DOHH2 (cell line): Measurements from ENCODE around the gene PLXNA3.

Experiments used
- H3F3A ChIP-seq: fragments of 200-600 bp; sonication (generic), shearing (Covaris generic); 2 replicates; pipeline ENCODE4 v1.6.0; 2016; ENCODE audit warnings: antibody characterized with exemption, mild to moderate bottlenecking; ENCODE audit not compliant: control insufficient read depth, insufficient read depth
- H3K27ac ChIP-seq: fragments of 200-600 bp; sonication (generic); 2 replicates; pipeline ENCODE4 v1.5.1; 2014; ENCODE audit warnings: low read depth, mild to moderate bottlenecking, low read length, moderate library complexity
- H3K27me3 ChIP-seq: fragments of 200-600 bp; sonication (generic); 2 replicates; pipeline ENCODE4 v1.6.1; 2014; ENCODE audit warnings: mild to moderate bottlenecking, low read length, mixed read lengths; ENCODE audit not compliant: control insufficient read depth
- H3K36me3 ChIP-seq: fragments of 200-600 bp; sonication (generic); 2 replicates; pipeline ENCODE4 v1.6.1; 2014; ENCODE audit warnings: mild to moderate bottlenecking, low read length, moderate library complexity, mixed read lengths; ENCODE audit not compliant: control insufficient read depth
- H3K4me1 ChIP-seq: fragments of 200-600 bp; sonication (generic); 2 replicates; pipeline ENCODE4 v1.6.1; 2014; ENCODE audit warnings: mild to moderate bottlenecking, low read length, mixed read lengths; ENCODE audit not compliant: control insufficient read depth
- H3K4me2 ChIP-seq: fragments of 200-600 bp; sonication (generic); 2 replicates; pipeline ENCODE4 v1.6.0; 2014; ENCODE audit warnings: mild to moderate bottlenecking, low read length, moderate library complexity
- H3K4me3 ChIP-seq: fragments of 200-600 bp; sonication (generic); 2 replicates; pipeline ENCODE4 v1.5.1; 2014; ENCODE audit warnings: mild to moderate bottlenecking, low read length, mixed read lengths
- H3K79me2 ChIP-seq: fragments of 200-600 bp; sonication (generic); 2 replicates; pipeline ENCODE4 v1.6.1; 2014; ENCODE audit warnings: mild to moderate bottlenecking, low read length, mixed read lengths; ENCODE audit not compliant: control insufficient read depth
- H3K9me2 ChIP-seq: fragments of 200-600 bp; sonication (generic); replicated peaks from 2 replicates; pipeline ENCODE4 v1.6.1; 2014; ENCODE audit warnings: mild to moderate bottlenecking, low read length, mixed read lengths; ENCODE audit not compliant: control insufficient read depth
- H3K9me3 ChIP-seq: fragments of 200-600 bp; sonication (generic); 2 replicates; pipeline ENCODE4 v1.6.1; 2014; ENCODE audit warnings: antibody characterized with exemption, low read length, mixed read lengths; ENCODE audit not compliant: control insufficient read depth, insufficient read depth
- H4K20me1 ChIP-seq: fragments of 200-600 bp; sonication (generic); 2 replicates; pipeline ENCODE4 v1.6.0; 2014; ENCODE audit warnings: low read depth, mild to moderate bottlenecking, antibody characterized with exemption, low read length, moderate library complexity; ENCODE audit not compliant: control insufficient read depth, insufficient read depth
- EZH2phosphoT487 ChIP-seq: fragments of 200-600 bp; sonication (generic); IDR thresholded peaks from 2 replicates; pipeline ENCODE4 v1.6.1; 2017; ENCODE audit warnings: borderline replicate concordance, mild to moderate bottlenecking, antibody characterized with exemption, low read length, moderate library complexity, mixed read lengths
- TF ChIP-seq, protein P1 (sequence below): fragments of 200-600 bp; sonication (generic); IDR thresholded peaks from one replicate; pipeline ENCODE4 v1.5.1; 2014; ENCODE audit warnings: antibody characterized with exemption, mild to moderate bottlenecking, low read depth, low read length; ENCODE audit not compliant: poor library complexity, severe bottlenecking

The PLXNA3 gene

DNA sequence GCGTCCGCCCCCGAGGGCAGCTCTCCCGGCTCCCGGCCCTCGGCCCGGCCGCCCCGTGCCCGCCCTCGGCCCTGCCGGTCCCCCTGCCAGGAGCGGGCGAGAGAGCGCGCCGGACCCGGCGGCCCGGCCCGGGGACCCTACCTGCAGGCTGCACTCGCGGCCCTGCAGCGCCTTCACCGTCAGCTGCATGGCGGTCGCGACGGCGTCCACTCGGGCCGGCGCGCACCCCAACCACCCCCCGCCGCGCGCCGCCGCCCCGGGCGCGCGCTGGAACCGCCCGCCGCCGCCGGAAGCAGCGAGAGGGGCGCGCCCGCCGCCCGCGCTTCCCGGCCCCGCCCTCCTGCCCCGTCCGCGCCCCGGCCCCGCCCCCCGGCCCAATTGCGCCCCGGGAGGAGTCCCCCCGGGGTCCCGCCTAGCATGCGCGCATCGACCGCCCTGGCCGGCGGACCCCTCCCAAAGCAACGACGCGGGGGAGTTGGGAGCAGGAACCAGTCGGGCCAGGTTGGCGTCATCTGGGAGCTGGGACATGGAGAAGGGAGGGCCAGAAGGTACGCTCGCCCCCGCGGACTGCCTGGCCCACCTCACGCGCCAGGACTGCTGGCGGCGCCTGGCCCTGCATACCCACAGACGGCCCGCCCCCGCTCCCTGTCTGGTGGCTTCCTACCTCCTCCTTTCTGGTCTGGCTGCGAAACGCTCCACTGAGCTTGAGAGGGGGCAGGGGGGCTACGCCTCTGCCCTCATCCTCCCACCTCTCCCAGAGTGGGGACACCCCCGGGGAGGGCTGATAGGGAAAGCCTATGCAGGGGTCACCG, 28.5 kb downstream of the PLXNA3 start, which contains the start of gene UBL4A:
Gene UBL4A, minus strand, starts transcription at position 220 of the 812 bp plus-strand sequence. Its CDS starts 31 bp downstream, at position 189.
- peaks cover 51% of the 10 kb centered on the region for H3K4me1 ChIP-seq
- no peaks in the 10 kb centered on the region for H3K27me3 ChIP-seq
- H3K4me3 ChIP-seq, result peak within 1 kb of the TSS; percentile 70
- no peaks in the 10 kb centered on the region; the same call in 1 of the 2 replicates for H3F3A ChIP-seq
- peaks cover 36% of the 10 kb centered on the region for H3K36me3 ChIP-seq
- H3K79me2 ChIP-seq, result peaks cover 57% of the 10 kb centered on the region
- peak within 1 kb of the TSS; percentile 55 for H3K27ac ChIP-seq
- TF ChIP-seq, protein P1, sequence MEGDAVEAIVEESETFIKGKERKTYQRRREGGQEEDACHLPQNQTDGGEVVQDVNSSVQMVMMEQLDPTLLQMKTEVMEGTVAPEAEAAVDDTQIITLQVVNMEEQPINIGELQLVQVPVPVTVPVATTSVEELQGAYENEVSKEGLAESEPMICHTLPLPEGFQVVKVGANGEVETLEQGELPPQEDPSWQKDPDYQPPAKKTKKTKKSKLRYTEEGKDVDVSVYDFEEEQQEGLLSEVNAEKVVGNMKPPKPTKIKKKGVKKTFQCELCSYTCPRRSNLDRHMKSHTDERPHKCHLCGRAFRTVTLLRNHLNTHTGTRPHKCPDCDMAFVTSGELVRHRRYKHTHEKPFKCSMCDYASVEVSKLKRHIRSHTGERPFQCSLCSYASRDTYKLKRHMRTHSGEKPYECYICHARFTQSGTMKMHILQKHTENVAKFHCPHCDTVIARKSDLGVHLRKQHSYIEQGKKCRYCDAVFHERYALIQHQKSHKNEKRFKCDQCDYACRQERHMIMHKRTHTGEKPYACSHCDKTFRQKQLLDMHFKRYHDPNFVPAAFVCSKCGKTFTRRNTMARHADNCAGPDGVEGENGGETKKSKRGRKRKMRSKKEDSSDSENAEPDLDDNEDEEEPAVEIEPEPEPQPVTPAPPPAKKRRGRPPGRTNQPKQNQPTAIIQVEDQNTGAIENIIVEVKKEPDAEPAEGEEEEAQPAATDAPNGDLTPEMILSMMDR, result no peak
- TF ChIP-seq EZH2phosphoT487, result no peak
- no peaks in the 10 kb centered on the region for H3K9me3 ChIP-seq
- H3K4me2 ChIP-seq, result peak within 1 kb of the TSS; percentile 87
- H4K20me1 ChIP-seq, result no peaks in the 10 kb centered on the region
- no peaks in the 10 kb centered on the region for H3K9me2 ChIP-seq

DNA sequence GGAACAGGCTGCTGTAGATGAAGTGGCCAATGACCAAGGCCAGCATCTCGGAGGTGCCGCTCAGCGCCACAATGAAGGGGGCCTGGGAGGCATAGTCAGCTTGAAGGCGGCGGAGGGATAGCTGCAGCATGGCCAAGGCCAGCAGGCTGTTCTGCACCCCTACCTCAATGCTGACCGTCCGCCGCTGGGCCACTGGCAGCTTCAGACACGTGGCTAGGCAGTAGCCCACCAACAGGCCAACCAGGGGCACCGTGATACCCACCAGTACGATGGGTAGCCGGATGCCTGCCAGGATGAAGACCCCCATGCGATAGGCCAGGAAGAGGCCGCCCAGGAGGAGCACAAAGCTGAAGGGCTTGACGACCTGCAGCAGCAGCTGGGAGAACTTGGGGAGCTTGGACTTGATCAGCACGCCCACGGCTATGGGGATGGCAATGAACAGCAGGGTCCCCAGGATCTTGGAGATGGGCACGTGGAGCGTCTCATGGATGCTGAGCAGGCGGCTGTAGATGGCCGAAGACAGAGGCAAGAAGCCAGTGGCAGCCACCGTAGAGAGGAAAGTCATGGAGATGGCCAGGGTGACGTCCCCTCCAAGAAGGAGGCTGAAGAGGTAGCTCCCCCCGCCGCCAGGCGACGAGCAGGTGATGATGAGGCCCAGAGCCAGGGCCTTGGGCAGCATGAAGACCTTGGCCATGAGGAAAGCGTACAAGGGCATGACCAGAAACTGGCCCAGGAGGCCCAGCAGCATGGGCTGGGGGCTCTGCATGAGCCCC, 29.6 kb downstream of the PLXNA3 start:
- no peaks in the 10 kb centered on the region for H3K9me3 ChIP-seq
- H3K27ac ChIP-seq, result peak overlapping the region; percentile 55
- TF ChIP-seq, protein P1, result no peak
- TF ChIP-seq EZH2phosphoT487, result no peak
- H3K4me2 ChIP-seq, result peak overlapping the region; percentile 75
- H3K79me2 ChIP-seq, result peaks cover 57% of the 10 kb centered on the region
- H3F3A ChIP-seq, result no peaks in the 10 kb centered on the region
- no peaks in the 10 kb centered on the region for H4K20me1 ChIP-seq
- no peaks in the 10 kb centered on the region for H3K9me2 ChIP-seq
- peaks cover 40% of the 10 kb centered on the region for H3K4me1 ChIP-seq
- H3K36me3 ChIP-seq, result peaks cover 36% of the 10 kb centered on the region
- H3K27me3 ChIP-seq, result no peaks in the 10 kb centered on the region
- peak overlapping the region; percentile 70 for H3K4me3 ChIP-seq

DNA sequence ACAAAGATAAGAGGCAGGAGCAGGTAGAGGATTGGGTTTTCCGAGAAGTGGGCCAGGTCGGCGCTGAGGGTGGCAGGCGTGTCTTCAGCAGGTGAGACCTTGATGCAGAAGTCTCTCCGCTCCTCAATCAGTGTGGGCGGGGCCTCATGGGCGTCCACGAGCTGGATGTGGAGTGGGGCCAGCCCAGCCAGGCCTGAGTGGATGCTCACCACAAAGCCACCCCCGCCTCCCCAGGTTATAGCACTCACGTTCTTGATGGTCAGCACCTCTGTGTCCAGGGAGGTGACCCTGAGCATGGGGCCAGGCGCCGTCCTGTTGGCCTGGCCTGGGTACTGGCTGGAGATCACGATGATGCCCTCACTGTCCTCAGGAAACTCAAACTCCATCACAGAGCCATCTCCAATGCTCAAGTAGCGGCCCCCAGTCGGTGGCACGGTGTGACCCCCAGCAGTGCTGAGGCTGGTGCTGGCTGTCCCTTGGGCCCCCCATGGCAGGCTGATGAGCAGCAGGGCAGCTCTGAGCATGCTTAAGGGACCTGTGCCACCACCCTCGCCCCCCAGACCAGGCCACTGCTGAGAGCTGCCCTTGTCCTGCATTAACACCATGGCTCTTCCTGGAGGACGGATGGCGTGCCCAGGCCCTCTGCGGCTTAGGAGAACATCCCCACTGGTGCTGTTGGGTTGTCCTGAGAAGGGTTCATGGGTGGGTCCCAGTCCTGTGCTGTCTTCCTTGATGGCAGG, 30.4 kb downstream of the PLXNA3 start:
- H3K27me3 ChIP-seq, result no peaks in the 10 kb centered on the region
- peak overlapping the region; percentile 90 for H3K4me2 ChIP-seq
- H3K9me2 ChIP-seq, result no peaks in the 10 kb centered on the region
- no peak overlapping the region for H3K27ac ChIP-seq
- H3K36me3 ChIP-seq, result peaks cover 33% of the 10 kb centered on the region
- no peaks in the 10 kb centered on the region for H3F3A ChIP-seq
- H3K79me2 ChIP-seq, result peaks cover 57% of the 10 kb centered on the region
- peak overlapping the region; percentile 92 for H3K4me3 ChIP-seq
- no peak for TF ChIP-seq EZH2phosphoT487
- TF ChIP-seq, protein P1, result no peak
- no peaks in the 10 kb centered on the region for H4K20me1 ChIP-seq
- peaks cover 40% of the 10 kb centered on the region for H3K4me1 ChIP-seq
- no peaks in the 10 kb centered on the region for H3K9me3 ChIP-seq
